H1 (cell line): ENCODE data around the gene CAPS2. TPM values are rescaled to one million over a fixed set of nuclear protein-coding genes. Genes with fewer than 3 reads are reported as not detected.

Experiments
- GABPA ChIP-seq: IDR thresholded peaks from 2 replicates; pipeline ENCODE4 v1.6.1; 2011; ENCODE audit warnings: mild to moderate bottlenecking, low read length, moderate library complexity, borderline replicate concordance; ENCODE audit not compliant: insufficient read depth
- HDAC2 ChIP-seq, 2 experiments: fragments of 300-600 bp in 1 of 2; sonication (generic) in 1 of 2; IDR thresholded peaks; 2 replicates each; pipeline ENCODE4 v1.6.1; 2011 to 2012; ENCODE audit warnings: low read depth in 2 of 2, low read length in 2 of 2, mild to moderate bottlenecking in 2 of 2, moderate library complexity in 2 of 2, borderline replicate concordance in 1 of 2, inconsistent platforms in 1 of 2
- JUND ChIP-seq: IDR thresholded peaks from 2 replicates; pipeline ENCODE4 v1.6.1; 2011; ENCODE audit warnings: mild to moderate bottlenecking, improper control_type of control experiment, low read length
- MAFK ChIP-seq: IDR thresholded peaks from 2 replicates; pipeline ENCODE4 v1.6.1; 2012; ENCODE audit warnings: low read depth, mild to moderate bottlenecking, improper control_type of control experiment, low read length
- polyA plus RNA-seq, 7 experiments: library from polyadenylated mRNA; depleted of rRNA in 3 of 7; stranded (reverse) in 5 of 7; unstranded in 2 of 7; fragments of >200 nt in 5 of 7; fragments of 200-250 nt in 2 of 7; gene quantifications; 1 replicate in 5 of 7; 2 replicates in 1 of 7; 4 replicates in 1 of 7; pipeline versions ENCODE4 v1.2.1 to v1.2.3, GENCODE V29; 2011 to 2013; ENCODE audit warnings: missing spikeins in 2 of 7, mixed read lengths in 2 of 7
- total RNA-seq: library from RNA; stranded (reverse); fragmentation: NEBNext Ultra II Directional; extraction: Animal tissue kit (Norgen Biotek cat#: 25700); gene quantifications from 2 replicates; pipeline ENCODE4 v1.2.1, GENCODE V29; 2021

Gene CAPS2
- total and polyA plus RNA-seq, 2 of the 8 experiments (the other 6 are each of a cell fraction or from before 2014, with no cell fraction given) = 2.3 to 3.8 TPM

DNA sequence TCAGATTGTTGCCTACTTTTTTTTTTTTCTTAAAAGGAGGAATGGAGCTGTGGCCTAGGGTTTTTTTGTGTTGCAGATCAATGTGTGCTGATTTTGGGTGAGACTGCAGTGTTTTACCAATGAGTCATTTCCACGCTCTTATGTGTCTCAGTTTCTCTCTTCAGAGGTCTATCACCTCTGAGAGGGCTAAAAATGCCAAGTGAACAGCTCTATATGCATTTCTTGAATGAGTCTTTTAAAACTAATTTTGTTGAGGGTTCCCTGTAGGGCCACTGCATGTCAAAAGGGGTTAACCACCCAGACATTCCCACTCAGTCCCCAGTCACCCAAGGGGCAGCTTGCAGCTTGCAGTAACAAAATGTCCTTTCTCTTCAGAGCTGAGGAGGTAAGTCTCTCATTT is 36.5 kb upstream of the CAPS2 start (continued):
- TF ChIP-seq JUND (no peak), MAFK (no peak), GABPA (no peak), HDAC2 (IDR thresholded peaks at IDR 0.05; ENCODE audit: borderline replicate concordance in 1 of 2, low read depth in 2 of 2, low read length in 2 of 2) (no peak)
